HCT116 (cell line): Measurements from ENCODE around the gene DCAF10. TPM values are rescaled to one million over a fixed set of nuclear protein-coding genes. Genes with fewer than 3 reads are reported as not detected.

ENCODE experiments used
- ATAC-seq: fragments of 200-7000 bp; cut with Tn5 transposase; 2 replicates; pipeline ENCODE4 v1.9.1; 2020; ENCODE audit warnings: mild to moderate bottlenecking, moderate library complexity
- BruUV-seq: library from RNA; stranded (reverse); fragments of 400-500 nt; replicated peaks from 2 replicates; lab custom pipeline; 2021; lab: Mats Ljungman, UMichigan
- CTCF ChIA-PET: fragments of 300-600 bp; sonication (Branson Sonifier 250); formaldehyde crosslinking; loops from one replicate; lab custom pipeline; 2021; ENCODE audit warnings: antibody characterized with exemption; lab: Charles Lee
- POLR2A ChIA-PET: fragments of 300-600, 350-600 bp; sonication (Branson Sonifier 250); formaldehyde crosslinking; loops from one replicate; lab custom pipeline; 2021; ENCODE audit warnings: antibody characterized with exemption; lab: Charles Lee
- RAD21 ChIA-PET, 2 experiments: fragments of 300-600 bp; sonication (Branson Sonifier 250); formaldehyde crosslinking; loops; one replicate each; lab custom pipeline; 2023; ENCODE audit warnings: low total read pairs in 2 of 2; ENCODE audit not compliant: uncharacterized antibody in 2 of 2, unreplicated experiment in 2 of 2, low non-redundant PET in 1 of 2; lab: Charles Lee
- DNase-seq: peaks from one replicate; pipeline ENCODE4 v3.0.0-alpha.2; 2010; ENCODE audit warnings: low read depth, low spot score
- H2AFZ ChIP-seq: fragments of 200-600 bp; shearing (Covaris generic), sonication (generic); 2 replicates; pipeline ENCODE4 v1.6.1; 2017; ENCODE audit warnings: low read depth, mixed run types, mixed read lengths, antibody characterized with exemption, low read length; ENCODE audit not compliant: poor library complexity, severe bottlenecking
- H3K27ac ChIP-seq: 2 replicates; pipeline ENCODE4 v1.5.1; 2012; ENCODE audit warnings: low read depth, low read length
- H3K27me3 ChIP-seq: fragments of 200-600 bp; sonication (generic); 2 replicates; pipeline ENCODE4 v1.6.1; 2016; ENCODE audit warnings: mixed run types, low read length, mixed read lengths; ENCODE audit not compliant: insufficient read depth
- H3K36me3 ChIP-seq, 2 experiments: fragments of 200-500 bp in 1 of 2; fragments of 200-600 bp in 1 of 2; sonication (Bioruptor generic) in 1 of 2; sonication (generic) in 1 of 2; 2 replicates each; pipeline versions ENCODE4 v1.5.1 to v1.6.1; 2014 to 2016; ENCODE audit warnings: low read length in 2 of 2, inconsistent platforms in 1 of 2, mixed read lengths in 1 of 2, mixed run types in 1 of 2; ENCODE audit not compliant: insufficient read depth in 2 of 2, control insufficient read depth in 1 of 2
- H3K4me1 ChIP-seq, 2 experiments: fragments of 200-600 bp in 1 of 2; sonication (generic) in 1 of 2; 2 replicates each; pipeline versions ENCODE4 v1.5.1 to v1.6.1; 2012 to 2017; ENCODE audit warnings: low read length in 2 of 2, inconsistent platforms in 1 of 2, mild to moderate bottlenecking in 1 of 2, mixed read lengths in 1 of 2, mixed run types in 1 of 2, moderate library complexity in 1 of 2; ENCODE audit not compliant: insufficient read depth in 2 of 2, control insufficient read depth in 1 of 2
- H3K4me2 ChIP-seq: fragments of 200-600 bp; sonication (generic); 2 replicates; pipeline ENCODE4 v1.6.1; 2017; ENCODE audit warnings: mixed run types, low read length, mixed read lengths
- H3K4me3 ChIP-seq, 2 experiments: fragments of 200-600 bp in 1 of 2; sonication (generic) in 1 of 2; replicated peaks in 1 of 2; 2 replicates each; pipeline ENCODE4 v1.5.1; 2011 to 2016; ENCODE audit warnings: low read length in 2 of 2, control low read depth in 1 of 2, low read depth in 1 of 2, mild to moderate bottlenecking in 1 of 2, mixed read lengths in 1 of 2, mixed run types in 1 of 2
- H3K79me2 ChIP-seq: fragments of 200-600 bp; sonication (generic); 2 replicates; pipeline ENCODE4 v1.6.1; 2017; ENCODE audit warnings: mild to moderate bottlenecking, mixed run types, low read length, moderate library complexity, mixed read lengths; ENCODE audit not compliant: insufficient read depth
- H3K9ac ChIP-seq: fragments of 200-600 bp; sonication (generic); 2 replicates; pipeline ENCODE4 v1.6.1; 2016; ENCODE audit warnings: low read length, mixed read lengths
- H3K9me2 ChIP-seq: fragments of 200-600 bp; sonication (generic), shearing (Covaris generic); 2 replicates; pipeline ENCODE4 v1.6.1; 2017; ENCODE audit warnings: mixed run types, mild to moderate bottlenecking, moderate library complexity; ENCODE audit not compliant: insufficient read depth
- H3K9me3 ChIP-seq, 2 experiments: fragments of 200-500 bp in 1 of 2; fragments of 200-600 bp in 1 of 2; sonication (Bioruptor generic) in 1 of 2; sonication (generic) in 1 of 2; 2 replicates each; pipeline ENCODE4 v1.6.1; 2014 to 2017; ENCODE audit warnings: low read length in 2 of 2, mixed read lengths in 2 of 2, inconsistent platforms in 1 of 2, low read depth in 1 of 2, mild to moderate bottlenecking in 1 of 2, mixed run types in 1 of 2, moderate library complexity in 1 of 2; ENCODE audit not compliant: control insufficient read depth in 1 of 2, insufficient read depth in 1 of 2
- H4K20me1 ChIP-seq: fragments of 200-600 bp; sonication (generic), shearing (Covaris generic); 2 replicates; pipeline ENCODE4 v1.6.1; 2017; ENCODE audit warnings: mixed run types, mild to moderate bottlenecking, moderate library complexity; ENCODE audit not compliant: insufficient read depth
- EGR1 ChIP-seq: IDR thresholded peaks from 2 replicates; pipeline ENCODE4 v1.6.1; 2012; ENCODE audit warnings: low read depth
- ELF1 ChIP-seq: IDR thresholded peaks from 2 replicates; pipeline ENCODE4 v1.6.1; 2012; ENCODE audit warnings: low read depth, borderline replicate concordance
- EZH2 ChIP-seq: fragments of 200-600 bp; sonication (generic); IDR thresholded peaks from 2 replicates; pipeline ENCODE4 v1.6.1; 2017; ENCODE audit warnings: antibody characterized with exemption, mixed run types
- EZH2phosphoT487 ChIP-seq: fragments of 200-600 bp; IDR thresholded peaks from 2 replicates; pipeline ENCODE4 v1.6.1; 2018; ENCODE audit warnings: antibody characterized with exemption, borderline replicate concordance
- JUND ChIP-seq: IDR thresholded peaks from 2 replicates; pipeline ENCODE4 v1.6.1; 2012
- SIN3A ChIP-seq: IDR thresholded peaks from 2 replicates; pipeline ENCODE4 v1.6.1; 2012; ENCODE audit warnings: low read depth
- SRF ChIP-seq: IDR thresholded peaks from 2 replicates; pipeline ENCODE4 v1.6.1; 2012; ENCODE audit warnings: low read depth
- TCF7L2 ChIP-seq: IDR thresholded peaks from 2 replicates; pipeline ENCODE4 v1.7.0; 2011; ENCODE audit warnings: borderline replicate concordance, inconsistent platforms; ENCODE audit not compliant: insufficient read depth, insufficient read length; ENCODE audit errors: extremely low read depth
- YY1 ChIP-seq: IDR thresholded peaks from 2 replicates; pipeline ENCODE4 v1.6.1; 2011; ENCODE audit warnings: low read length, low read depth, moderate library complexity, mild to moderate bottlenecking; ENCODE audit not compliant: insufficient replicate concordance; ENCODE audit errors: extremely low read depth
- ZFX ChIP-seq: fragments of 450-650 bp; IDR thresholded peaks from 2 replicates; pipeline ENCODE4 v1.6.1; 2017
- ZNF274 ChIP-seq: fragments of 200-500 bp; sonication (Bioruptor generic); IDR thresholded peaks from 2 replicates; pipeline ENCODE4 v1.6.1; 2014; ENCODE audit warnings: mild to moderate bottlenecking, low read depth, low read length, inconsistent platforms
- intact Hi-C: fragments of 100-400 bp; cut with micrococcal nuclease; formaldehyde crosslinking; loops from 2 replicates; pipeline ENCODE4 v1.10.0; 2022
- total RNA-seq: library from RNA; stranded (reverse); gene quantifications from one replicate; pipeline ENCODE4 v1.2.1, GENCODE V29; 2021; ENCODE audit not compliant: unreplicated experiment
- TF ChIP-seq, protein P1 (sequence below): IDR thresholded peaks from 2 replicates; pipeline ENCODE4 v1.6.1; 2012
- TF ChIP-seq, protein P2 (sequence below): IDR thresholded peaks from 2 replicates; pipeline ENCODE4 v1.6.1; 2011; ENCODE audit warnings: mild to moderate bottlenecking, low read length, moderate library complexity; ENCODE audit not compliant: insufficient replicate concordance; ENCODE audit errors: extremely low read depth
- TF ChIP-seq, protein P3 (sequence below), 3 experiments: fragments of 200-600 bp in 1 of 3; sonication (generic) in 1 of 3; IDR thresholded peaks in 2 of 3; conservative IDR thresholded peaks in 1 of 3; 2 replicates each; pipeline ENCODE4 v1.5.1; 2012 to 2017; ENCODE audit warnings: low read depth in 2 of 3, low read length in 2 of 3, antibody characterized with exemption in 1 of 3, borderline replicate concordance in 1 of 3, control low read depth in 1 of 3, mild to moderate bottlenecking in 1 of 3, mixed read lengths in 1 of 3, mixed run types in 1 of 3, moderate library complexity in 1 of 3; ENCODE audit not compliant: insufficient read depth in 1 of 3

Gene DCAF10
- total RNA-seq, 1 experiment from 2014 or later: 20.6 TPM

DNA sequence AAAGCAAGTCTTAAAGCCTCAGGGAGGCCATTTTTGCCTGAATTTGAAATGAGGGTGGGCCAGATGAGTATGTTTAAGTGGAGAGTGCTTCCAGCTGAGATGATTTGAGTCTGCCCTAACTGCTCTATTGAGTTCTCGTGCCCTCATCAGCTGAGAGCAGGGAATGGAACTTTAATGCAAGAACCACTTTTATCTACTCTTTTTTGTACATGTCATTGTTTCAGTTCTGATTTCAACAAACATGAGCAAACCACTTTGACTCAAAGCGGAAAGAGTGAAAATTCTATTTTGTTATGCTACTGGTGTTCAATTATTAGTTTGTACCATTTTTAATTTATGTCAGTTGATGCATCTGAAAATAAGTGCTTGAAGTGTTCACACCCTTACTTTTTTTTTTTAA is 35.8 kb downstream of the DCAF10 start:
- ChIA-PET RAD21 (no interaction called here), POLR2A (no interaction called here), CTCF (no interaction called here)
- no peak overlapping the region for H3K27ac ChIP-seq
- no peak overlapping the region for H3K9ac ChIP-seq
- BruUV-seq: no TSS peak
- intact Hi-C loops: no loop called here
- no peak for TF ChIP-seq SRF
- no peak for TF ChIP-seq EZH2
- no peak for TF ChIP-seq TCF7L2
- no peaks in the 10 kb centered on the region for H3K27me3 ChIP-seq
- no peaks in the 10 kb centered on the region for H3K36me3 ChIP-seq
- no peak for ATAC-seq
- no peak for DNase-seq
- H3K4me2 ChIP-seq: no peak overlapping the region
- H4K20me1 ChIP-seq: no peaks in the 10 kb centered on the region; the same call in 1 of the 2 replicates
- H2AFZ ChIP-seq: no peak overlapping the region
- no peaks in the 10 kb centered on the region for H3K9me3 ChIP-seq
- H3K4me1 ChIP-seq: peaks cover 0 to 5% of the 10 kb centered on the region in 2 experiments; a peak in 1 of 4 replicates
- H3K9me2 ChIP-seq: no peaks in the 10 kb centered on the region
- no peak overlapping the region for H3K4me3 ChIP-seq
- peaks cover 4% of the 10 kb centered on the region; the same call in 1 of the 2 replicates for H3K79me2 ChIP-seq

DNA sequence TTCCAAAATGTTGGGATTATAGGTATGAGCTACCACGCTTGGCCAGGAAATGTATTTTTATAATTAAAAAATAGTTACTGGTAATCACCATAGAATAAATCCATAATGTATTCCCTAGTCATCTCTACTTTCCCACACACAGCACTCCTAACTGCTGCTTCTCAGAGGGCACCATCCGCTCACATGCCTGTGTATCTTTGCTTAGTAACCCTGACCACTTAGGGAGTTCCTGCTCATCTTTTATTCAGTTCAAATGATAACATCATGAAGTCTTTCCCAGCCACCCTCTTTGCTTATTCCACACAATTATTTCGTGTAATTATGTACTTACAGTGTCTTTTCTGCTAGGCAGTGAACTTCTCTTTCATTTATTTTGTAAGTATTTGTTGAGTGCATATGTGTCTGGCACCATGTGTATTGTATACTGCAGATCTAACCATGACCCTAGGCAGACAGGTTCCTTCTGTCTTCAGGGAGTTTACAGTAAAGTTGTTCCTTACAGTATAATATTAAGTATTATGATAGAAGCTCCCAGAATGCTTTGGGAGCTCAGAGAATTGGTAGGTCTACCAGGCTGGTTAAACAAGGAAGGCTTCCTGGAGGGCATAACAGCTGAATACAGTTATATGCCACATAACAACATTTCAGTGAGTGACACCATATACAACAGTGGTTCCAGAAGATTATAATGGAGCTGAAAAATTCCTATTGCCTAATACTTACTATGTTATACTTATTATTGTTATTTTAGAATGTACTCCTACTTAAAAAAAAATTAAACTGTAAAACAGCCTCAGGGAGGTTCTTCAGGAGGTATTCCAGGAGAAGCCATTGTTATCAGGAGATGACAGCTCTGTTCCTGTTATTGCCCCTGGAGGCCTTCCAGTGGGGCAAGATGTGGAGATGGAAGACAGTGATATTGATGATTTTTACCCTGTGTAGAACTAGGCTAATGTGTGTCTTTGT is 39.2 kb downstream of the DCAF10 start:
- intact Hi-C loops: no loop called here
- Histone ChIP-seq H2AFZ (no peak overlapping the region), H3K4me2 (no peak overlapping the region), H3K9me2 (no peaks in the 10 kb centered on the region), H3K27me3 (no peaks in the 10 kb centered on the region), H3K27ac (no peak overlapping the region), H3K9ac (no peak overlapping the region), H3K4me3 (no peak overlapping the region), H3K79me2 (peaks cover 4% of the 10 kb centered on the region; the same call in 1 of the 2 replicates), H3K9me3 (no peaks in the 10 kb centered on the region), H3K36me3 (0 out of 4 replicates have a peak, but pooled peaks cover 0 to 2% of the 10 kb centered on the region in 2 experiments), H4K20me1 (no peaks in the 10 kb centered on the region), H3K4me1 (peaks cover 0 to 5% of the 10 kb centered on the region in 2 experiments; a peak in 1 of 4 replicates)
- POLR2A ChIA-PET: no interaction called here
- RAD21 ChIA-PET: no interaction called here
- no TSS peak for BruUV-seq
- DNase-seq (no peak), ATAC-seq (no peak)
- CTCF ChIA-PET: no interaction called here
- no peak for TF ChIP-seq SIN3A
- no peak for TF ChIP-seq EZH2phosphoT487
- TF ChIP-seq YY1: no peak
- TF ChIP-seq, protein P1, sequence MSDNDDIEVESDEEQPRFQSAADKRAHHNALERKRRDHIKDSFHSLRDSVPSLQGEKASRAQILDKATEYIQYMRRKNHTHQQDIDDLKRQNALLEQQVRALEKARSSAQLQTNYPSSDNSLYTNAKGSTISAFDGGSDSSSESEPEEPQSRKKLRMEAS: no peak
- no peak for TF ChIP-seq ZFX
- no peak for TF ChIP-seq ZNF274
- TF ChIP-seq, protein P2, sequence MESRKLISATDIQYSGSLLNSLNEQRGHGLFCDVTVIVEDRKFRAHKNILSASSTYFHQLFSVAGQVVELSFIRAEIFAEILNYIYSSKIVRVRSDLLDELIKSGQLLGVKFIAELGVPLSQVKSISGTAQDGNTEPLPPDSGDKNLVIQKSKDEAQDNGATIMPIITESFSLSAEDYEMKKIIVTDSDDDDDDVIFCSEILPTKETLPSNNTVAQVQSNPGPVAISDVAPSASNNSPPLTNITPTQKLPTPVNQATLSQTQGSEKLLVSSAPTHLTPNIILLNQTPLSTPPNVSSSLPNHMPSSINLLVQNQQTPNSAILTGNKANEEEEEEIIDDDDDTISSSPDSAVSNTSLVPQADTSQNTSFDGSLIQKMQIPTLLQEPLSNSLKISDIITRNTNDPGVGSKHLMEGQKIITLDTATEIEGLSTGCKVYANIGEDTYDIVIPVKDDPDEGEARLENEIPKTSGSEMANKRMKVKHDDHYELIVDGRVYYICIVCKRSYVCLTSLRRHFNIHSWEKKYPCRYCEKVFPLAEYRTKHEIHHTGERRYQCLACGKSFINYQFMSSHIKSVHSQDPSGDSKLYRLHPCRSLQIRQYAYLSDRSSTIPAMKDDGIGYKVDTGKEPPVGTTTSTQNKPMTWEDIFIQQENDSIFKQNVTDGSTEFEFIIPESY: no peak
- no peak for TF ChIP-seq JUND
- no peak for TF ChIP-seq EGR1
- TF ChIP-seq, protein P3, sequence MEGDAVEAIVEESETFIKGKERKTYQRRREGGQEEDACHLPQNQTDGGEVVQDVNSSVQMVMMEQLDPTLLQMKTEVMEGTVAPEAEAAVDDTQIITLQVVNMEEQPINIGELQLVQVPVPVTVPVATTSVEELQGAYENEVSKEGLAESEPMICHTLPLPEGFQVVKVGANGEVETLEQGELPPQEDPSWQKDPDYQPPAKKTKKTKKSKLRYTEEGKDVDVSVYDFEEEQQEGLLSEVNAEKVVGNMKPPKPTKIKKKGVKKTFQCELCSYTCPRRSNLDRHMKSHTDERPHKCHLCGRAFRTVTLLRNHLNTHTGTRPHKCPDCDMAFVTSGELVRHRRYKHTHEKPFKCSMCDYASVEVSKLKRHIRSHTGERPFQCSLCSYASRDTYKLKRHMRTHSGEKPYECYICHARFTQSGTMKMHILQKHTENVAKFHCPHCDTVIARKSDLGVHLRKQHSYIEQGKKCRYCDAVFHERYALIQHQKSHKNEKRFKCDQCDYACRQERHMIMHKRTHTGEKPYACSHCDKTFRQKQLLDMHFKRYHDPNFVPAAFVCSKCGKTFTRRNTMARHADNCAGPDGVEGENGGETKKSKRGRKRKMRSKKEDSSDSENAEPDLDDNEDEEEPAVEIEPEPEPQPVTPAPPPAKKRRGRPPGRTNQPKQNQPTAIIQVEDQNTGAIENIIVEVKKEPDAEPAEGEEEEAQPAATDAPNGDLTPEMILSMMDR (IDR thresholded peaks at IDR 0.05 in 2 of 3, conservative IDR thresholded peaks at IDR 0.05 in 1 of 3; ENCODE audit: borderline replicate concordance in 1 of 3, insufficient read depth in 1 of 3, low read depth in 2 of 3, low read length in 2 of 3): no peak
- no peak for TF ChIP-seq ELF1
